NCI-H1092 (cell line): ENCODE measurements around the gene MYADML2.
A peak's percentile ranks its signal among the peaks of the same experiment; 100 is the strongest.
"Not testable (repeated sequence)": the region's sequence is repeated elsewhere in the genome, so short reads cannot be mapped to it uniquely, and the experiment has no call there.

ENCODE experiments used
- DNase-seq: peaks from one replicate; lab custom pipeline; 2025; lab: John Stamatoyannopoulos, UW

The MYADML2 gene

GRCh38 chr17:81947189-81947588 is at the start of gene MYADML2:
TSS of gene MYADML2 (minus strand) at chr17:81947233. CDS start at chr17:81941741, 5,492 bp downstream.
- DNase-seq, result no peak

DNA sequence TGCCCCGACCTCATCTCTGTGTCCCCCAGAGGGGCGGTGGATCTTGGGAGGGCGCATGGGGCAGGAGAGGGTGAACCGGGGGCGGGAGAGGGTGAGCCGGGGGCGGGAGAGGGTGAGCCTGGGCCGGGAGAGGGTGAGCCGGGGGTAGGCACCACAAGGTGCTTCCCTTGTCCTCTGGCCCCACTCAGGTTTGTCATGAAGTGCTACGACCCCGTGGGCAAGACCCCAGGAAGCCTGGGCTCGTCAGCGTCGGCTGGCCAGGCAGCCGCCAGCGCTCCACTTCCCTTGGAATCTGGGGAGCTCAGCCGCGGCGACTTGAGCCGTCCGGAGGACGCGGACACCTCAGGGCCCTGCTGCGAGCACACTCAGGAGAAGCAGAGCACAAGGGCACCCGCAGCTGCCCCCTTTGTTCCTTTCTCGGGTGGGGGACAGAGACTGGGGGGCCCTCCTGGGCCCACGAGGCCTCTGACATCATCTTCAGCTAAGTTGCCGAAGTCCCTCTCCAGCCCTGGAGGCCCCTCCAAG is 49.3 kb upstream of the MYADML2 start:
- DNase-seq, result no peak

DNA sequence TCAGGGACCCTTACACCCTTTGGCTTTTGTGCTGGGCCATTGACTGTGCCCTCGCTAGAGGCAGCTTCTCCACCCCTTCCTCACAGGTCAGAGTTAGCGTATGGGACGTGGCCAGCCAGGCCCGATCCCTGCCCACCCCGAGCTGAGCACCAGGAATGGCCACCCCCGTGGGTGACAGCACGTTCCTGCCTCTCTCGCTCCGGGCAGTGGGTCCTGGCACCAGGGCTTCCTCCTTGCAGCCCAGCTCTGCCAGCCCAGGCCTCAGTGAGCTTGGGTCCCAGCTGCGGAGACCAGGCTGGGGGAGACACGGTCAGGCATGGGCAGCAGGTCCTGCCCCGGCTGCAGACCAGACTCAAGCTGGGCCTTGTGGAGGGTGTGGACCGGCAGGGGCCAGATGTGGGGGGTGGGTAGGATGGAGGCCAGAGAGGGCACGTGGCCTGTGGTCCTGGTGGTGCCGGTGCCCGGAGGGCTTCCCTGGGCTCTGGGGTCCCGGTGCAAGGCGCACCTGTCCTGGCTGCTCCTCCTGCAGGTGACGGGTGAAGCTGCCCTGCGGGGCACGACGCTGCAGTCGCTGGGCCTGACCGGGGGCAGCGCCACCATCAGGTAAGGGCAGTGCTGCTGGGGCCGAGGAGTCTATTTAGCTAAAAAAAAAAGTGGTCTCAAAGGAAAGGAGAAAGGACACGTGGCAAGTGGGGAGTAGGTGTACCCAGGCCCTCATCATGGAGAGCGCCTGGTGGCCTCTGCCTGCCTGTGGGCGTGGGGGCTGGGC is 48.6 kb upstream of the MYADML2 start:
- DNase-seq, result no peak

DNA sequence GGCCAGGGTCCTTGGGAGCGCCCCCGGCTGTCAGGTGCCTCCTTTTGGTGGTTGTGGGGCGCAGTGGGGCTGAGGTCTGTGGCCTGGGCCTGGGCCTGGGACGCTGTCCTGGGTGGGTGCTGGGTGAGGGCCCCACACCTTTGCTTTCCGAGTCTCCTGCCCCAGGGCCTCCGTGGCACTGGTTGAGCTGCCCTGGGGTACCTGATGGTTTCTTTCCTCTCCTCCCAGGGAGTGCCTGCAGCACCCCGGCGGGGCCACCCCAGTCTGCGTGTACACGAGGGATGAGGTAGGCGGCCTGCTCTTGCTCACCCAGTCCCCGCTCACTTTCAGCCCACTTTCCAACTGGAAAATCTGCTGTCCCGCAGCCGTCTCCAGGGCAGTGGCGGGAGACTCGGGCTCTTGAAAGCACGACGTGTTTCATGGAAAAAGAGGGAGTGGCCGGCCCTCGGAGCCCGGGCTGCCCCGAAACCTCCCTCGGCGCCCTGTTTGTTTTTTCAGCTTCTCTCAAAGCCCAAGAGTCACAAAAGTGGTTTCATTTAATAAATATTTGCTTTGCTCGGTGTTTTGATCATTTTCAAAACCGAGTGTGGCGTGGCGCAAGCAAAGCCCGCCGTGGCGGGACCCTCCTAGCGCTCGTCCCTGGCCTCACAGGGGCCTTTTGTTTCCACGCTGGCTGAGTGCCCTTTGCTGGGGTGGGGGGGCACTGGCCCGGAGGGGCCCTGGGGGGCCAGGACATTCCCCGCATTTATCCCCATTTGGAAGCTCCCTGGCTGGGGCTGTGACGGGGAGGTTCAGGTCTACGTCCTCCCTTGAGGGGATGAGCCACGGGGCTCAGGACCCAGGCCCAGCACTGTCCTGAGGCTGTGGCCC is 47.8 kb upstream of the MYADML2 start:
- no peak for DNase-seq

DNA sequence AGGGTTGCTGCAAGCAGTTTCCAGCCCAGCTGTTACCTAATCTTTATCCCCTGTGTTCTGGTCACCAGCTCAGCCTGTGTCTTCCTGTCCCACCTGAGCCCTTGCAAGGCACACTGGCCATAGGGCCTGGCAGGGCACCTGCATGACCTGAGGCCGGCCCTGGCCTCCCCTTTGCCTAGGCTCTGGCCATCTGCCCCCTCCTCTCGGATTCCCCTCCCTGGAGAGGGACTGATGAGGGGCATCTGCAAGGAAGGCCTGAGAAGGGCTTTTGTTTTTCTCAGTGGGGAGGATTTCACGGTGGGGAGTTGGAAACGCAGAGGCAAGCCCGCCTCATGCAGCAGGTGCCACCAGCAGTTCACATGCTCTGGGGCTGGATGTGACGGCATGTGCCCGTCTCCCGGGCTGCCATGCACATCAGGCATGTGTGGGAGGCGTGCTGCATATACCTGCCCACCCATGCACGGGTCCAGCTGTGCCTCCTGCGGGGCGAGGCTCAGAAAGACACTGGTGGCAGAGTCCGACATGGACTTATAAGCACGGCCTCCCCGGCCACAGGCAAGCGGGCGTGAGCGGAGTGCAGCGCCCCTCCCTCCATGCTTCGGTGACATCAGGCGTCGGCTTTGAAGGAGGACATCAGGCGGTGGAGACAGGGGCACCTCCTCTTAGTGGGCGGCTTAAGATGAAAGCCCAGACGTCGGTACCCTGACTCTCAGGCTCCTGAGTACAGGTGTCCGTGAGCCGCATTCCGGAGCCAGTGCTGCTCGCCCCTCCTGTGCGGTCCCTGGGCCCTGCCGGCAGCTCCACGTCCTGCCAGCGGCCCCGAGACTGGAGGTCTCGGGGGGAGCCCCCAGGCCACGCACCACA is 46.9 kb upstream of the MYADML2 start:
- no peak for DNase-seq

DNA sequence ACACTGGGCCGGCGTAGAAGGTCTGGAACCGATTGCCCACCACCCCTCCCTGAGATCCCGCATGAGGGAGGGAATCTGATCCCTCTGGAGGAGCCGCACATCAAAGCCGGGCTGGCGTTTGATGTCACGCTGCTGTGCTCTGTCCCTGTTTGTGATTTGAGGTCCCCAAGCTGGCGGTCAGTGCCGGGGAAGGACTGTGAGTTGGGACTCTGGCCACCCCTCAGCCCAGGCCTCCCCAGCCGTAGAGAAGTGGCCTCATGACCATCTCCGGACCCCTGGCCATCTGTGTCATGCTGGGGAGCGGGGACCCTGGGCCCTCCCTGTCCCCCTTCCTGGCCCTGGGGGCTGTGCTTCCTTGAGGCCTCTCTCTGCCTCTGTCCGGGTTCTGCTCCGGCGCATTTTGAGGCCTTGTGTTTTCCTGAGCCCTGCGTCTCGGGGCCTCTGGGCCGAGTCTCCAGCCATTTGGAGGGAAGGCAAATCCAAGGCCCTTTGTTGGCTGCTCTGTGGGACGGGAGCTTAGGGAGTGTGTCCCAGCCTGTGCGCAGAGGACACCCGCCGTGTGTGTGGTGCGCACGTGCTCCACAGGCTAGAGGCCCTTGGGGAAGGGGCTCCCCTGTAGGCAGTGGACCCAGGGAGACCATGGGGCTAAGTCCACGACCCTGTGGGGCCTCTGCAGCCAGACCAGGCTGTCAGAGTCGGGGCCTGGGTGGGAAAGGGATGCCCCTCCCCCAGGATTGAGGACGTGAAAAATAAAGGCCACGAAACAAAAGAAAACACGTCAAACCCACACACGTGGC is 45.5 kb upstream of the MYADML2 start:
- no peak for DNase-seq

GRCh38 chr17:81991684-81992305 is 44.8 kb upstream of the MYADML2 start:
- peak; percentile 57 for DNase-seq

DNA sequence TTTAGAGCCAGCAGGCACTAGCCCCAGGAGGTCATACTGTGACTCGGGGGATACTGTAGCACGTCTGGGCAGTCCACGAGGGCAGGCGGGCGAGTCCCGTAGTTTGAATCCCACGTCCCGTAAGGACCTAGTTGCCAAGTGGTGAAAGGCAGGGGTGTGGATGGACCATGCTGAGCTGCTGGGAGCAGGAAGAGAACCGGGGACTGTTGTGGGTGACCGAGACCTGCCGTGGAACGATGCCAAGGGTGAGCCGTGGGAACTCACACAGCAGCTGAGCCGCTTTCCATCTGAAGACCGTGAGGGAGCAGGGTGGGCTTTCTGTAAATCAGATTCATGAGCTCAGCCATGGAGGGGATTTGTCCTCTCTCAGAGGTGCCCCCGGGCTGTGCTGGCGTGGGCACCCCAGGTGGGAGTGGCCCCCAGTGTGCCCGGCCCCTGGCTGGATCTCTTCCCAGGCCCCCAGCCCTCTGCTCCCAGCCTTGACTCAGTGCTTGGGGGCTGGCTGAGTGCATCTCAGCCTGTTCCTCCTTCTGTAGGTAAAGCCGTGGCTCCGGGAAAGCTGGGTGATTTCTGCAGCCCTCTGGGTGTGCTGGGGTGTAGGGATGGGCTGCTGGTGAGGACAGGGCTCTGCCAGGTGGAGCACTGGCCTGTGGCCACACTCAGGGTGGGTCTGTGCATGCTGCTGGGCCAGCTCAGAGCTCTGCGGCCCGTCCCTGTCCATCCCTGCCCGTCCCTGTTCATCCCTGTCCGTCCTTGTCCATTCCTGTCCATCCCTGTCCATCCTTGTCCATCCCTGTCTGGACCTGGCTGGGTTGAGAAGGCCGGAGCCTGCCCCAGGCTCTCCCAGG is 44.0 kb upstream of the MYADML2 start:
- no peak for DNase-seq

- no peak for DNase-seq
These were observed 40.2 kb upstream of the MYADML2 start for GRCh38 chr17:81987161-81987770.

DNA sequence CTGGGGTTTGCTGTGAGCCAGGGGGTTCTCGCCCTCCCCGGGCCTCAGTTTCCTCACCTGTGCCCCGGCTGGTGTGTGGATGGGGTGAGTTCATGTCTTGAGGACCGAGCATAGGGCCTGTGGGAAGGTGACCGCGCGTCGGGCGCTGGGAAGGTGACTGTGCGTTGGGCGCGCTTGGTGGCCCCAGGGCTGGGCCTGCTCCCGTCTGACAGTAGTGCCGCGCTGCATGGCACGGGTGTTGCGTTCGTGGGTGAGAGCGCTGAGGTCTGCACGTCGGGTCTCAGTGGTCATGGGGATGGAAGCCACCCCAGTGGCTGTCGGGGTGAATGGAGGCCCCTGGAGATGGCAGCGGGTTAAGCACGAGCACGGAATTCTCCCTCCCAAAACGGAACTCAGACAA is 39.6 kb upstream of the MYADML2 start:
- no peak for DNase-seq

DNA sequence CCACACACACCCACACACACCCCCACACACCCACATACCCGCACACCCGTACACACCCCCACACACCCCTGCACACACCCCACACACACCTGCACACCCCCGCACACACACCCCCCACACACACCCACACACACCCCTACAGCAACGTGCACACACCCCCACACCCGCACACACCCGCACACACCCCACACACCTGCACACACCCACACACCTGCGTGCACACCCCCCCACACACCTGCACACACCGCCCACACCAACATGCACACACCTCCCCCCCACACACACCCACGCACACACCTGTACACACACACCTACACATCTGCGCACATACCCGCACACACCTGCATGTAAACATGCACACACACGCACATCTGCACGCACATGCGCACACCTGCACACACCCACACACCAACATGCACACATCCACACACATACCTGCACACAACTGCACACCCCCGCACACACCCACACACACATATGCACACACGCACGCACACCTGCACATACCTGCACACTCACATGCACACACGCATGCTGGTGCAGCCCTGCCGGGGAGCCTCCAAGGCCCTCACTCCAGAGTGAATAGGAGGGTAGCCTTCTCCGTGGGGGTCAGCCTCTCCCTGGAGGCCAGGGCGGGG is 37.9 kb upstream of the MYADML2 start:
- no peak for DNase-seq

GRCh38 chr17:81983639-81984373 is 36.8 kb upstream of the MYADML2 start:
- no peak for DNase-seq

DNA sequence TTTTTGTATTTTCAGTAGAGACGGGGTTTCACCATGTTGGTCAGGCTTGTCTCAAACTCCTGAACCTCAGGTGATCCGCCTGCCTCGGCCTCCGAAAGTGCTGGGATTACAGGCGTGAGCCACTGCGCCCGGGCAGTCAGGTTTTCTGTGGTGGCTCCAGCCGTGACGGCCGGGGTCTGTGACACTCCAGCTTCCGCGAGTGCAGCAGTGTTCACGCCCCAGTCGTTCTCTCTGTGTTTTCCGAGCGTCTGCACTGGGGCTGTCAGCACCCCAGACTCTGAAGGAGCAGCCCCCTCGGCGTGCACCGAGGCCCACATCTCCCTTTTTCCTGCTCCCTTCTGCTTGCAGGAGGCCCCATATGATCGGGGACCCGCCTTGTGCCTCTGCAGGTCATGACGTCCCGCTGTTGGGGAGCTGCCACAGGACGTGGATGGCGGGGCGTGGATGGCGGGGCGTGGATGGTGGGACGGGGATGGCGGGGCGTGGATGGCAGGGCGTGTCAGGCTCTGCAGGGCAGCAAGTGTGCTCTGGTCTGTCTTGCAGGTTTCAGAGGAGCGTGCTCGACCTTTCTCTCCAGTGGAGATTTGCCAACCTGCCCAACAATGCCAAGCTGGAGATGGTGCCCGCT is 36.1 kb upstream of the MYADML2 start:
- DNase-seq, result no peak

DNA sequence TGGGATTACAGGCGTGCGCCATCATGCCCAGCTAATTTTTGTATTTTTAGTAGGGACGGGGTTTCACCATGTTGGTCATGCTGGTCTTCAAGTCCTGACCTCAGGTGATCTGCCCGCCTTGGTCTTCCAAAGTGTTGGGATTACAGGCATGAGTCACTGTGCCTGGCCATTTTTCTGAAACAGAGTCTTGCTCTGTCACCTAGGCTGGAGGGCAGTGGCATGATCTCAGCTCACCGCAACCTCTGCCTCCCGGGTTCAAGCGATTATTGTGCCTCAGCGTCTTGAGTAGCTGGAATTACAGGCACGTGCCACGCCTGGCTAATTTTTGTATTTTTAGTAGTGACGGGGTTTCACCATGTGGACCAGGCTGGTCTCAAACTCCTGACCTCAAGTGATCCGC is 34.5 kb upstream of the MYADML2 start:
- DNase-seq, result not testable (repeated sequence)

- DNase-seq, result no peak
These were observed 33.8 kb upstream of the MYADML2 start for GRCh38 chr17:81980707-81981343.

DNA sequence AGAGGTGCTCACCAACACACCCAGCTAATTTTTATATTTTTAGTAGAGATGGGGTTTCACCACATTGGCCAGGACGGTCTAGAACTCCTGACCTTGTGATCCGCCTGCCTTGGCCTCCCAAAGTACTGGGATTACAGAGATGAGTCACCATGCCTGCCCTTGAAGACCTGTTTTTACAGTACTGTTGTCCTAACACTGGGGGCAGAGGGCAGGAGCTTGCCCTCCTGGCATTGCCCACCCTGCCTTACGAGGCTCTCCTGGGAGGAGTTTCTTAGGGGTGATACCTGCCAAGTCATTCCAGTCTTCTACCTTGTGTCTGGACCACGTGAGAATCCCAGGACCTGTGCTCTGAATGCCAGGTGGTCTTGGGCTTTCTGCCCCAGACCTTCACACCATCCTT is 33.1 kb upstream of the MYADML2 start:
- no peak for DNase-seq
